ENCODE results near the gene HTR5A. TPM values are rescaled to one million over a fixed set of nuclear protein-coding genes. Genes with fewer than 3 reads are reported as not detected.

Gene HTR5A
- total and polyA plus RNA-seq, 7 donors, result not detected

- no peaks in the 10 kb centered on the region for H3K36me3 ChIP-seq
- WGBS, 2 donors, result 86 to 94% methylated on average over 8 of the region's 8 CpGs
- DNase-seq, result no peak
- intact Hi-C loops (cut with DNase I), result no loop called here
- peaks cover 0 to 3% (median 0%) of the 10 kb centered on the region in 3 donors for H3K27me3 ChIP-seq
- H3K4me1 ChIP-seq, result no peaks in the 10 kb centered on the region
- TF ChIP-seq, protein P1, sequence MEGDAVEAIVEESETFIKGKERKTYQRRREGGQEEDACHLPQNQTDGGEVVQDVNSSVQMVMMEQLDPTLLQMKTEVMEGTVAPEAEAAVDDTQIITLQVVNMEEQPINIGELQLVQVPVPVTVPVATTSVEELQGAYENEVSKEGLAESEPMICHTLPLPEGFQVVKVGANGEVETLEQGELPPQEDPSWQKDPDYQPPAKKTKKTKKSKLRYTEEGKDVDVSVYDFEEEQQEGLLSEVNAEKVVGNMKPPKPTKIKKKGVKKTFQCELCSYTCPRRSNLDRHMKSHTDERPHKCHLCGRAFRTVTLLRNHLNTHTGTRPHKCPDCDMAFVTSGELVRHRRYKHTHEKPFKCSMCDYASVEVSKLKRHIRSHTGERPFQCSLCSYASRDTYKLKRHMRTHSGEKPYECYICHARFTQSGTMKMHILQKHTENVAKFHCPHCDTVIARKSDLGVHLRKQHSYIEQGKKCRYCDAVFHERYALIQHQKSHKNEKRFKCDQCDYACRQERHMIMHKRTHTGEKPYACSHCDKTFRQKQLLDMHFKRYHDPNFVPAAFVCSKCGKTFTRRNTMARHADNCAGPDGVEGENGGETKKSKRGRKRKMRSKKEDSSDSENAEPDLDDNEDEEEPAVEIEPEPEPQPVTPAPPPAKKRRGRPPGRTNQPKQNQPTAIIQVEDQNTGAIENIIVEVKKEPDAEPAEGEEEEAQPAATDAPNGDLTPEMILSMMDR (IDR thresholded peaks at IDR 0.05), result no peak
- TF ChIP-seq POLR2A (IDR thresholded peaks at IDR 0.05) (no peak), EP300 (IDR thresholded peaks at IDR 0.05) (no peak), POLR2AphosphoS5 (IDR thresholded peaks at IDR 0.05) (no peak)
- peaks cover 0 to 5% (median 2%) of the 10 kb centered on the region in 4 donors for H3K9me3 ChIP-seq
- no peak overlapping the region for H3K4me3 ChIP-seq
- no peak overlapping the region for H3K27ac ChIP-seq
Observed at GRCh38 chr7:155124706-155125105, 54.6 kb downstream of the HTR5A start.

GRCh38 chr7:155129186-155129585, 59.1 kb downstream of the HTR5A start:
- intact Hi-C loops (cut with DNase I), result no loop called here
- Histone ChIP-seq H3K36me3 (no peaks in the 10 kb centered on the region), H3K4me1 (no peaks in the 10 kb centered on the region), H3K9me3 (no peaks in the 10 kb centered on the region), H3K27me3 (no peaks in the 10 kb centered on the region), H3K4me3 (no peak overlapping the region), H3K27ac (no peak overlapping the region)
- TF ChIP-seq, protein P1 (IDR thresholded peaks at IDR 0.05), result no peak
- no peak for TF ChIP-seq EP300 (IDR thresholded peaks at IDR 0.05)
- no peak for DNase-seq
- WGBS, 2 donors, result 93 to 94% methylated on average over 10 of the region's 10 CpGs

- no peak for TF ChIP-seq POLR2A (IDR thresholded peaks at IDR 0.05)
- no peak for DNase-seq
- Histone ChIP-seq H3K27ac (no peak overlapping the region), H3K36me3 (no peaks in the 10 kb centered on the region), H3K27me3 (no peaks in the 10 kb centered on the region), H3K4me3 (no peak overlapping the region), H3K9me3 (no peaks in the 10 kb centered on the region), H3K4me1 (no peaks in the 10 kb centered on the region)
- intact Hi-C loops (cut with DNase I), result no loop called here
- WGBS, 2 donors, result 74 to 87% methylated on average over 7 of the region's 7 CpGs
Observed at GRCh38 chr7:155129789-155130188, 59.7 kb downstream of the HTR5A start.

DNA sequence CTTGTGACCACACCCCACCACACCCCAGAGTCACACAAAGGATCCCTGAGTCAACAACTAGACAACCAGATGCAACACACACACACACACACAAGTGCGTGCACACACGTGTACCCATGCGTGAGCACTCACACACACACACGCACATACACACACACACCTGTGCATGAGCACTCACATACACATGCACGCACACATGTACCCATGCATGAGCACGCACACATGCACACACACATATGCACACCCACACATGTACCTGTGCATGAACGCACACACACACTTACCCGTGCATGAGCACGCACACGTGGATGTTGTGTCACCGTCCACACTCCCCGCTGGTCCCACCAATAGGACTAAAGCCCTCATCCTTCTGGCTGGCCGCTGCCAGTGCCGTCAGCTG, 60.4 kb downstream of the HTR5A start:
- H3K27me3 ChIP-seq, result no peaks in the 10 kb centered on the region
- no peak for DNase-seq
- no peak overlapping the region for H3K4me3 ChIP-seq
- H3K36me3 ChIP-seq, result no peaks in the 10 kb centered on the region
- H3K27ac ChIP-seq, result no peak overlapping the region
- H3K9me3 ChIP-seq, result no peaks in the 10 kb centered on the region
- TF ChIP-seq POLR2A (IDR thresholded peaks at IDR 0.05), result no peak
- WGBS, 2 donors, result 92 to 95% methylated on average over 14 of the region's 14 CpGs
- H3K4me1 ChIP-seq, result no peaks in the 10 kb centered on the region
- intact Hi-C loops (cut with DNase I), result no loop called here

DNA sequence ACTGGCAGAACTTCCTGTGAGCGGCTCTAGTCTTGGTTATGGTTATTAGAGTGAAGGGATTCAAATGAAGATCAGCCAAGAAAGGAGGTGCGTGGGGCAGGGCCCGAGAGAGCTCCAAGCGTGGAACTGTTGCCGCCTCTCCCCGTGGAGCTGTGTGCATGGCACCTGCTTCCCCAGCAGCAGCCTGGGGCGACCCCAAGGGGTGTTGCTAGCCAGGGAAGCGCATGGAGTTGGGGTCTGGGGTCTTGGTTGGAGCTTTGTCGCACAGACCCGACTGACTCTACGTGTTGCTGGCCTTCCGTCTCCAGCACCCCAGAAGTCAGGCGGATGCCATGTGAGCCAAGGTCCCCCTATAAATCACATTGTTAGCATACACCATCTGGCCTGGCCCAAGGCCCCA, 61.0 kb downstream of the HTR5A start:
- Histone ChIP-seq H3K9me3 (no peaks in the 10 kb centered on the region), H3K27ac (no peak overlapping the region), H3K36me3 (no peaks in the 10 kb centered on the region), H3K4me1 (no peaks in the 10 kb centered on the region), H3K4me3 (no peak overlapping the region), H3K27me3 (no peaks in the 10 kb centered on the region)
- intact Hi-C loops (cut with DNase I), result no loop called here
- 89 to 91% methylated on average over 13 of the region's 13 CpGs for WGBS, 2 donors
- no peak for TF ChIP-seq POLR2AphosphoS5 (IDR thresholded peaks at IDR 0.05)
- TF ChIP-seq POLR2A (IDR thresholded peaks at IDR 0.05), result no peak
- TF ChIP-seq, protein P1 (IDR thresholded peaks at IDR 0.05), result no peak
- no peak for DNase-seq

DNA sequence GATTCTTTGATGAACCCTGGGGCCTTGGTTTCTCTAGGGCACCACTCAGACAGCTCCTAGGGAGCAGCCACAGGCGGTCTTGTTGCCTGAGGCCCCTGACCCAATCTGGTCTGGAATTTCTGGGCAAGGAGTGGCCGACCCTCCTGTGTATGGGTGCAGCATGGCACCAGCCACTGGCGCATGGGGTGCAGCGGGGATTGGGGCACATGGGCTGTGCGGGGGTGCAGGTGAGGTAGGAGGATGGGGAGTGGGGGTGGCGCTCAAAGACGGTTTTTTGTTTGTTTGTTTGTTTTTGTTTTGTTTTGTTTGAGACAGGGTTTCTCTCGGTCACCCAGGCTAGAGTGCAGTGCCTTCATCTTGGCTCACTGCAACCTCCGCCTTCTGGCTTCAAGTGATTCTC, 62.3 kb downstream of the HTR5A start:
- intact Hi-C loops (cut with DNase I), result no loop called here
- WGBS, 2 donors, result 72 to 84% methylated on average over 9 of the region's 9 CpGs
- Histone ChIP-seq H3K4me3 (no peak overlapping the region), H3K9me3 (no peaks in the 10 kb centered on the region), H3K27me3 (no peaks in the 10 kb centered on the region), H3K36me3 (no peaks in the 10 kb centered on the region), H3K27ac (no peak overlapping the region), H3K4me1 (no peaks in the 10 kb centered on the region)
- TF ChIP-seq POLR2A (IDR thresholded peaks at IDR 0.05) (no peak), EP300 (IDR thresholded peaks at IDR 0.05) (no peak), POLR2AphosphoS5 (IDR thresholded peaks at IDR 0.05) (no peak)
- TF ChIP-seq, protein P1 (IDR thresholded peaks at IDR 0.05), result no peak
- no peak for DNase-seq
